PFSK-1 (cell line): ENCODE results near the gene PRKAA1.

Experiments
- FOXP2 ChIP-seq: optimal IDR thresholded peaks from 2 replicates; pipeline ENCODE3; 2011; ENCODE audit warnings: borderline replicate concordance, control low read depth, inconsistent platforms; ENCODE audit not compliant: insufficient read depth; ENCODE audit errors: extremely low read length, extremely low read depth
- POLR2AphosphoS5 ChIP-seq: IDR thresholded peaks from 2 replicates; pipeline ENCODE4 v1.6.1; 2012; ENCODE audit warnings: low read depth, mild to moderate bottlenecking, control low read depth, low read length, moderate library complexity
- REST ChIP-seq, 2 experiments: IDR thresholded peaks; 2 replicates each; pipeline versions ENCODE4 v1.6.1 to v1.8.0; 2011 to 2012; ENCODE audit warnings: low read depth in 2 of 2, low read length in 2 of 2, control low read depth in 1 of 2, inconsistent platforms in 1 of 2, mild to moderate bottlenecking in 1 of 2, moderate library complexity in 1 of 2; ENCODE audit not compliant: insufficient read depth in 1 of 2
- SIN3A ChIP-seq: IDR thresholded peaks from 2 replicates; pipeline ENCODE4 v1.6.1; 2012; ENCODE audit warnings: mild to moderate bottlenecking, low read length, moderate library complexity, borderline replicate concordance; ENCODE audit not compliant: insufficient read depth
- TAF1 ChIP-seq: IDR thresholded peaks from 2 replicates; pipeline ENCODE4 v1.6.1; 2012; ENCODE audit warnings: low read length, control low read depth, borderline replicate concordance; ENCODE audit not compliant: insufficient read depth

- TF ChIP-seq POLR2AphosphoS5 (no peak), SIN3A (no peak), TAF1 (no peak), REST (IDR thresholded peaks at IDR 0.05; ENCODE audit: insufficient read depth in 1 of 2, low read depth in 2 of 2, low read length in 2 of 2) (no peak), FOXP2 (no peak)
Observed at GRCh38 chr5:40787986-40788385, 10.2 kb downstream of the PRKAA1 start.
